ENCODE results near the gene ARHGEF12.
A peak's percentile ranks its signal among the peaks of the same experiment; 100 is the strongest.

Gene ARHGEF12

DNA sequence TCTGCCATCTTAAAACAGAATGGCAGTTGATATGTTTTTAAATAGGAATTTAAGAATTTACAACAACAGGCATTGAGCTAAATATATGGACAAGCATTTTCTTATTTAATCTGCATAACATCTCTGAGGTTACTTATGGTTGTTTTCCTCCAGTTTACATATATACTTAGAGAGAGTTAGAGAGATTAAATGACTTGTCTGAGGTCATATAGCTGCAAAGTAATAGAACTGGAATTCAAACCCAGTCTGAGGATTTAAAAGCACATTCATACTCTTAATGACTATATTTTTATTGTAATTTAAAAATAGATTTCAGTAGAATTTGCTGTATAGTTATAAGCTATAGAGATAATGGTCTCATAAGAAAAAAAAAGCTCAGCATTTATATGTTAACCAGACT, 93.9 kb downstream of the ARHGEF12 start:
- no peak for DNase-seq (ENCODE audit: low spot score)

DNA sequence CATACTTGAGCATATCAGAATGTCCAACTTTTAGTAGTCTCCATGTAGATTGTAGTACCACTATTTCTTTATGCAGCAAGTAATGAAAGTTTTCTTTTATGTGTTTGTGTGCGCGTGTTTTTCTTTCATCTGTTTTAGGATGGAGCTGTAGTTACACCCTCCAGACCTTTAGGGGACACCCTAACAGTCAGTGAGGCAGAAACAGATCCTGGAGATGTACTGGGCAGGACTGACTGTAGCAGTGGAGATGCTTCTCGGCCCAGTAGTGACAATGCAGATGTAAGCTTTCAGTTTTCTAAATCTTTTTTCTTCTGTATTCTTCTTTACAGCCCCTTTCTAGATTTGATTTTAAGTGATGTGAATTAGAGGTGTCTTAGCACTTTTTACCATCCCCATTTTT, 95.4 kb downstream of the ARHGEF12 start:
- DNase-seq (ENCODE audit: low spot score): peak; percentile 70

- peak; percentile 98 for DNase-seq (ENCODE audit: low spot score)
Measured at GRCh38 chr11:120432056-120433018, 96.1 kb downstream of the ARHGEF12 start.

DNA sequence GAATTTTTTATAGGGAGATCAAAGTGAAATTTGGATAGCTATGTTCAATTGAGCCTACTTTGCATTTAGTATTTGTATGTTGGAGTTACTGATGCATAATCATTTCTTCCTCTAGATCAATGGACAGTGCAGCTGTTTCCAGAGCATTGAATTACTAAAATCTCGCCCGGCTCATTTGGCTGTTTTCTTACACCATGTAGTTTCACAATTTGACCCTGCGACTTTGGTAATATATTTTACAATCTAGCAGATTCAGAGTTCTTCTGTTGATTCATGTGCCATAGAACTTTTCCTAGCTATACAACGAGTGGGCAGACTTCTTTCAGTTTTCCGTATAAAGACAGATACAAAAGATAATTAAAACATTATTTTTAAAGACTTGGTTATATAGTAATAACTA, 105.4 kb downstream of the ARHGEF12 start:
- DNase-seq (ENCODE audit: low spot score): no peak

GRCh38 chr11:120442031-120442430, 105.8 kb downstream of the ARHGEF12 start:
- no peak for DNase-seq (ENCODE audit: low spot score)

DNA sequence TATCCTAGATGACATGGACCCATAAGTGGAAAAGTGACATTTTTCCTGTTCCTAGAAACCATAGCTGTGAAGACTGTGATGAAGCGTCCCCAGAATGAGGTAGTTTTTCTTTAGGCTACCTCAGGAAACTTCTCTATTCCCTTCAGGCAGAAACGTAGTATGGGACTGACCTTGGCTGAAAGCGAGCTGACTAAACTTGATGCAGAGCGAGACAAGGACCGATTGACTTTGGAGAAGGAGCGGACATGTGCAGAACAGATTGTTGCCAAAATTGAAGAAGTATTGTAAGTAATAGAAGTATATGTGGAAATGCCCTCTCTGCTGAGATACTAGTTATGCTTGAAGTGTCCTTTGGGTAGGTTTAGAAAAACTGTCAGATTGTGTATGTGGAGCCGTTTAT, 110.6 kb downstream of the ARHGEF12 start:
- DNase-seq (ENCODE audit: low spot score): no peak

DNA sequence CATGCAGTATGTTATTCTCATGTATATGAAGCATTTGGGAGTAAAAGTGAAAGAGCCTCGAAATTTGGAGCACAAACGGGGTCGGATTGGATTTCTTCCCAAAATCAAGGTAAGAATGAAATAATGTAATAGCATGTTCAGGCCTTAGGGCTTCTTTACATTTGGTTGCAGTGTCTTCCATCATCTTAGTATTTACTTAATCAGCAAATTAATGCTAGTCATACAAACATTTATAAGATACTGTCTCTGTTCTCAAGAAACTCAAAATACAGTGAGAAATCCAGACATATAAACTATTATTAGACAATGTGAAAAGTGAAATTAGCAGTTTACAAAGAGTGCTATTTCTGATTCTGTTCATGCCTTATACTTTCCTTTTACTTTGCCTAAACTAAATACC, 112.0 kb downstream of the ARHGEF12 start:
- no peak for DNase-seq (ENCODE audit: low spot score)

- DNase-seq (ENCODE audit: low spot score): no peak
Measured at GRCh38 chr11:120455487-120455886, 119.3 kb downstream of the ARHGEF12 start.

DNA sequence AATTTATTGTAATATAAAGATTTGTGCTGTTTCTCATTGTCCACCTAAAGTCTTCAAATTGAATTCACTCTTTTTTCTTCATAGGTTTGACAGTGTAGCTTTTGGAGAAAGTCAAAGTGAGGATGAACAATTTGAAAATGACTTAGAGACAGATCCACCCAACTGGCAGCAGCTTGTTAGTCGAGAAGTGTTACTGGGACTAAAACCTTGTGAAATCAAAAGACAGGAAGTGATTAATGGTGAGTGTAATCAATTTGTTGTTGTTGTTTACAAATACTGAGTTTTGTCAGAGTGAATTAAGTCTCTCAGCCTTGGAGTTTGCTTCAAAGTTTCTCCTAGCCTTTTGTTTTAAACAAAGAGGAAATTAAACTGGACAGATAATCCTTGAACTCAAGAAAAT, 121.8 kb downstream of the ARHGEF12 start:
- no peak for DNase-seq (ENCODE audit: low spot score)

DNA sequence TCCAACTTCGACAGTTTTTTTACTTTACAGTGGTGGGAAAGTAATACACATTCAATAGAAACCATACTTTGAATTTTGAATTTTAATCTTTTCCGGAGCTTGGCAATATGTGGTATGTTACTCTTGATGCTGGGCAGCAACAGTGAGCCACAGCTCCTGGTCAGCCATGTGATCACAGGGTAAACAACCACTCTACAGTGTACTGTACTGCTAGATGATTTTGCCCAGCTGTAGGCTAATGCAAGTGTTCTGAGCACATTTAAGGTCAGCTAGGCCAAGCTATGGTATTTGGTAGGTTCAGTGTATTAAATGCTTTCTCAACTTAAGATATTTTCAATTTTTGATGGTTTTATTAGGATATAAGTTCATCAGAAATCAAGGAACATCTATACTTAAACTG, 126.6 kb downstream of the ARHGEF12 start:
- DNase-seq (ENCODE audit: low spot score): no peak

- no peak for DNase-seq (ENCODE audit: low spot score)
Measured at GRCh38 chr11:120465921-120466534, 129.8 kb downstream of the ARHGEF12 start.

DNA sequence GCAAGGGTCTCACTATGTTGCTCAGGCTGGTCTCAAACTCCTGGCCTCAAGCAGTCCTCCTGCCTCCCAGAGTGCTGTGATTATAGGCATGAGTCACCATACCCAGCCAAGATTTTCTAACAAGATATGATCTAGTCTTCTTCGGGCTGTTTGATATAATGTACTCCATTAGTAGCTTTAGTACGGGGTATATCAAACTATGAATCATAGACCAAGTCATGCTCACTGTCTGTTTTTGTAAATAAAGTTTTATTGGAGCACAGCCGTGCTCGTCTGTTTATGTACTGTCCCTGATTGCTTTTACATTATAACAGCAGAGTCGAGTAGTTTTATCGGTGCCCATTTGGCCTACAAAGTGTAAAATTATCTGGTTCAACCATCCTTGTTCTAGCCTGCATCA, 131.4 kb downstream of the ARHGEF12 start:
- peak; percentile 4 for DNase-seq (ENCODE audit: low spot score)

DNA sequence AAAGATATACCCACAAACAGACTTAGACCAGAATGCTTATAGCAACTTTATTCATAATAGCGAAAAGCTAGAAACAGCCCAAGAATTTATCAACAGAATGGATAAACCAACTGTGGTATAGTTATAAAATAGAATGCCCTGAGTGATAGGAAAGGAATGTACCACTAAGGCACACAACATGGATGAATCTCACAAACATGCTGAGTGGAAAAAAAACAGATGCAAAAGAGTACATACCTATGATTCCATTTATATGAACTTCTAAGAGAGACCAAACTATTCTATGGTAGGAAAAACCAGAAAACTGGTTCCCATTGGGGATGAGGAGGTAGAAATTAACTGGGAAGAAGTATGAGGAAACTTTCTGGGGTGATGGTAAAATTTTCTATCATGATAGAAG, 134.9 kb downstream of the ARHGEF12 start:
- DNase-seq (ENCODE audit: low spot score): no peak

- no peak for DNase-seq (ENCODE audit: low spot score)
Measured at GRCh38 chr11:120471994-120472393, 135.8 kb downstream of the ARHGEF12 start.

DNA sequence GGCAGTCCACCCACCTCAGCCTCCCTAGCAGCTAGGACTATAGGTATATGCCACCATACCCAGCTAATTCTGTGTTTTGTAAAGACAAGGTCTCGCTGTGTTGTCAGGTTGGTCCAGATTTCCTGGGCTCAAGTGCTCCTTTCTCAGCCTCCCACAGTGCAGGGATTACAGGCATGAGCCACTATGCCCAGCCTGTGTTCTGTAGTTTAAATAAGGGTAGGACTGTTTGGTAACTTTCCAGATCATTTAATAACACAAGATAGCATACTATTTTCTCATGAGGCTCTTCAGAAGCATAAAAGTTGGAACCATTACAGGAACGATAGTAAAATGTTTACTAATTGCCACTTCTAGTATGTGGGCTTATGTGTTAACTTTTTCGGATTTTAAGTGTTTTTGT, 137.3 kb downstream of the ARHGEF12 start:
- DNase-seq (ENCODE audit: low spot score): no peak

DNA sequence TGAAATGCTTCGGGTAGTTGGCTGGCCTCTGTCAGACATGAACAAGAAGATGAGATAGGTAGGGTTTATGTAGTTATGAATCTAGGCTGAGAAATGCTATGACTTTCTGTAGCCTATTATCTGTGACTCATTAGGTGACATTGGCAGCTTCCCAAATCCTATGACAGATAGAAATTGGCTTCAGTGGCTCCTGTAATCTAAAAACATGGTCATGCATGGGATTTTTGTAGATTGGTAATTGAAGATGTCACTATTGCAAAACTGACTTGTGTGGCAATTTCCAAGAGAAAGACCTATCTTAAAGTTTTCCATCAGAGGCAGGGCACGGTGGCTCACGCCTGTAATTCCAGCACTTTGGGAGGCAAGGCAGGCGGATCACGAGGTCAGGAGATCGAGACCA, 145.9 kb downstream of the ARHGEF12 start:
- DNase-seq (ENCODE audit: low spot score): peak; percentile 16

- DNase-seq (ENCODE audit: low spot score): no peak
Measured at GRCh38 chr11:120484722-120485121, 148.5 kb downstream of the ARHGEF12 start.

GRCh38 chr11:120486138-120486537, 149.9 kb downstream of the ARHGEF12 start:
- DNase-seq (ENCODE audit: low spot score): no peak

DNA sequence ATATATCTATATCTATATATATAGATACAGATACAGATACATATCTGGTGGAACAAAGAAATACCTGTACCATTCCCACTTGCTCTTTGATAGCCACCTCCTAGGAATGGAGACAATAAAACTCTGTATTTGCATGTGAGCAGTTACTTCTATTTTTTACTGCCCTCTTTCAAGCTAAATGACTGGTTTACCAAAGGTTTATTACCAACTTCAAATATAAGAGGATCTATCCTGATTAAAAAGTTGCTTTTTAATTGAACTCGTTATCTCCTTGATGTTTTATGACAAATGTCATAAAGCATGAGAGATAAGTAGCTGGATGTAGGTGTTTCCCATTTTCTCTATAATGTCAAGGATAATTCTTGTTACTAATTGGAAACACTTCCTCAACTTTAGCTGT, 153.6 kb downstream of the ARHGEF12 start:
- no peak for DNase-seq (ENCODE audit: low spot score)

GRCh38 chr11:120492486-120492885, 156.3 kb downstream of the ARHGEF12 start:
- DNase-seq (ENCODE audit: low spot score): no peak

GRCh38 chr11:120494595-120494994, 158.4 kb downstream of the ARHGEF12 start:
- DNase-seq (ENCODE audit: low spot score): no peak

GRCh38 chr11:120499088-120499487, 162.9 kb downstream of the ARHGEF12 start:
- no peak for DNase-seq (ENCODE audit: low spot score)

DNA sequence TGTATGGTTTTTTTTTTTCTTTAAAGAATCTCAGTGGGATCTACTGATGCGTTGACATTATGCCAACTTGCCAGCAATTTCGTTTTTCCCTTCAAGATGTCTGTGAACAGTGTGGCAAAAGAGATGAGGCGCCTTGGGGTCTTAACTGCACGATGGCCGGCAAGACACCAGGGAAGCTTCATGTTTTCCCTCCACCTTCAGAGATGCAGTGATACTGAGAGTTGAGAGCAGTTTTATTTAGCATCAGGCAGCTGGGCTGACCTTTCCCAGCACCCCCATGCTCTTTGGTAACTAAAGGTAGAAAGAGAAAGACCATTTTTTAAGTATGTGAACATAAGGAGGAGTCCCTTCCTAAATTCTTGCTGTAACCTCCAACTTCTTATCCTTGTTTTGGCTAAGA, 163.6 kb downstream of the ARHGEF12 start:
- no peak for DNase-seq (ENCODE audit: low spot score)
